HS-5 (cell line): ENCODE results near the gene PPP6R3.

Experiments used
- DNase-seq: peaks from one replicate; pipeline ENCODE4 v3.0.0-alpha.2; 2012; ENCODE audit warnings: low read depth

Gene PPP6R3

GRCh38 chr11:68564261-68564660 lies 103.7 kb downstream of the PPP6R3 start:
- no peak for DNase-seq

GRCh38 chr11:68565768-68566167 lies 105.2 kb downstream of the PPP6R3 start:
- no peak for DNase-seq

- no peak for DNase-seq
Observed at GRCh38 chr11:68567553-68567952, 107.0 kb downstream of the PPP6R3 start.

GRCh38 chr11:68569357-68569756 lies 108.8 kb downstream of the PPP6R3 start:
- DNase-seq, result no peak

GRCh38 chr11:68570691-68571090 lies 110.1 kb downstream of the PPP6R3 start:
- no peak for DNase-seq

- no peak for DNase-seq
Observed at GRCh38 chr11:68574308-68574707, 113.8 kb downstream of the PPP6R3 start.

- DNase-seq, result no peak
Observed at GRCh38 chr11:68575025-68575665, 114.6 kb downstream of the PPP6R3 start.

- no peak for DNase-seq
Observed at GRCh38 chr11:68579455-68579854, 118.9 kb downstream of the PPP6R3 start.

GRCh38 chr11:68581439-68581838 lies 120.9 kb downstream of the PPP6R3 start:
- DNase-seq, result no peak

GRCh38 chr11:68581901-68582300 lies 121.3 kb downstream of the PPP6R3 start:
- DNase-seq, result no peak

GRCh38 chr11:68582416-68583040 lies 122.0 kb downstream of the PPP6R3 start:
- no peak for DNase-seq

- peak; percentile 43 for DNase-seq
Observed at GRCh38 chr11:68583041-68583446, 122.5 kb downstream of the PPP6R3 start.

GRCh38 chr11:68584097-68584496 lies 123.5 kb downstream of the PPP6R3 start:
- no peak for DNase-seq

GRCh38 chr11:68584991-68585524 lies 124.5 kb downstream of the PPP6R3 start:
- DNase-seq, result no peak

GRCh38 chr11:68589547-68590216 lies 129.1 kb downstream of the PPP6R3 start:
- no peak for DNase-seq

GRCh38 chr11:68591719-68592118 lies 131.2 kb downstream of the PPP6R3 start:
- no peak for DNase-seq

- DNase-seq, result no peak
Observed at GRCh38 chr11:68593441-68593840, 132.9 kb downstream of the PPP6R3 start.

- DNase-seq, result no peak
Observed at GRCh38 chr11:68594123-68594522, 133.6 kb downstream of the PPP6R3 start.

GRCh38 chr11:68596231-68596630 lies 135.7 kb downstream of the PPP6R3 start:
- DNase-seq, result no peak

GRCh38 chr11:68598816-68599653 lies 138.5 kb downstream of the PPP6R3 start:
- DNase-seq, result no peak

GRCh38 chr11:68601147-68601546 lies 140.6 kb downstream of the PPP6R3 start:
- no peak for DNase-seq

- DNase-seq, result no peak
Observed at GRCh38 chr11:68609761-68610160, 149.2 kb downstream of the PPP6R3 start.
